ENCODE data around the gene DECR2. TPM values are rescaled to one million over a fixed set of nuclear protein-coding genes. Genes with fewer than 3 reads are reported as not detected.

Gene DECR2
- total RNA-seq, 1 donor from 2014 or later: 17.4 TPM

DNA sequence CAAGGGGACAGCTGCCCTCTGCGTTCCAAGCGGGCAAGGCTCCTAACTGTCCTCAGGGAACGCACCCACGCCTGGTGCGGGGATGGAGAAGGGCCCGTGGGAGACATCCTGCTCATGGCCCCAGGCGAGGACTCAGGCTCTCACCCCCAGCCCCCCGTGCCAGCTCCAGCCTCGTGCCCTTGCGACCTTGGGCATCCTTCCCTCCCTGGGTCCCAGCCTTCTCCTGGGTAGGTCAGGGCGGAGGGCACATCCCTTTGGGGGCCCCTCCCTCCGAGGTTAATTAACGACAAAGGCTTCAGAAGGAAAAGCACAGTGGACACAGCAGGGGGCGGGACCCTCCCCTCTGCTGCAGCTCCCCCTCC is 22.9 kb upstream of the DECR2 start:
- no peak for TF ChIP-seq EZH2 (IDR thresholded peaks at IDR 0.05; ENCODE audit: insufficient read depth, low read length)
- TF ChIP-seq, protein P1, sequence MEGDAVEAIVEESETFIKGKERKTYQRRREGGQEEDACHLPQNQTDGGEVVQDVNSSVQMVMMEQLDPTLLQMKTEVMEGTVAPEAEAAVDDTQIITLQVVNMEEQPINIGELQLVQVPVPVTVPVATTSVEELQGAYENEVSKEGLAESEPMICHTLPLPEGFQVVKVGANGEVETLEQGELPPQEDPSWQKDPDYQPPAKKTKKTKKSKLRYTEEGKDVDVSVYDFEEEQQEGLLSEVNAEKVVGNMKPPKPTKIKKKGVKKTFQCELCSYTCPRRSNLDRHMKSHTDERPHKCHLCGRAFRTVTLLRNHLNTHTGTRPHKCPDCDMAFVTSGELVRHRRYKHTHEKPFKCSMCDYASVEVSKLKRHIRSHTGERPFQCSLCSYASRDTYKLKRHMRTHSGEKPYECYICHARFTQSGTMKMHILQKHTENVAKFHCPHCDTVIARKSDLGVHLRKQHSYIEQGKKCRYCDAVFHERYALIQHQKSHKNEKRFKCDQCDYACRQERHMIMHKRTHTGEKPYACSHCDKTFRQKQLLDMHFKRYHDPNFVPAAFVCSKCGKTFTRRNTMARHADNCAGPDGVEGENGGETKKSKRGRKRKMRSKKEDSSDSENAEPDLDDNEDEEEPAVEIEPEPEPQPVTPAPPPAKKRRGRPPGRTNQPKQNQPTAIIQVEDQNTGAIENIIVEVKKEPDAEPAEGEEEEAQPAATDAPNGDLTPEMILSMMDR (IDR thresholded peaks at IDR 0.05; ENCODE audit: insufficient read depth, low read depth, low read length): no peak
- H3K36me3 ChIP-seq (ENCODE audit: insufficient read depth, low read length): no peaks in the 10 kb centered on the region
- no peak overlapping the region for H3K4me3 Mint-ChIP-seq (ENCODE audit: unreplicated experiment)
- DNase-seq (ENCODE audit: low read depth) (no peak), FAIRE-seq (no peak)
- H4K20me1 ChIP-seq (ENCODE audit: insufficient read depth, low read length): peaks cover 30% of the 10 kb centered on the region
- no peak overlapping the region for H3K4me2 ChIP-seq (ENCODE audit: low read length)
- peaks cover 11% of the 10 kb centered on the region for H3K4me1 Mint-ChIP-seq (ENCODE audit: low read depth, unreplicated experiment)
- no peak overlapping the region for H3K9ac ChIP-seq (ENCODE audit: low read length)
- no peaks in the 10 kb centered on the region for H3K27me3 Mint-ChIP-seq (ENCODE audit: low read depth, unreplicated experiment)
- H3K36me3 Mint-ChIP-seq (ENCODE audit: low read depth, unreplicated experiment): no peaks in the 10 kb centered on the region
- H3K27me3 ChIP-seq (ENCODE audit: insufficient read depth, low read length): no peaks in the 10 kb centered on the region
- no peak overlapping the region for H3K27ac Mint-ChIP-seq (ENCODE audit: unreplicated experiment)
- peaks cover 25% of the 10 kb centered on the region for H3K79me2 ChIP-seq (ENCODE audit: insufficient read depth, low read length)
- H3K4me3 ChIP-seq (ENCODE audit: insufficient read depth, low read depth, low read length): no peak overlapping the region
- peaks cover 12% of the 10 kb centered on the region for H3K4me1 ChIP-seq (ENCODE audit: insufficient read depth, low read length)
- no peak overlapping the region for H2AFZ ChIP-seq (ENCODE audit: low read depth, low read length)
- no peaks in the 10 kb centered on the region for H3K9me3 Mint-ChIP-seq (ENCODE audit: unreplicated experiment)
- H3K27ac ChIP-seq (ENCODE audit: low read depth, low read length): no peak overlapping the region
- H3K9me3 ChIP-seq (ENCODE audit: insufficient read depth, low read depth, low read length): no peaks in the 10 kb centered on the region

DNA sequence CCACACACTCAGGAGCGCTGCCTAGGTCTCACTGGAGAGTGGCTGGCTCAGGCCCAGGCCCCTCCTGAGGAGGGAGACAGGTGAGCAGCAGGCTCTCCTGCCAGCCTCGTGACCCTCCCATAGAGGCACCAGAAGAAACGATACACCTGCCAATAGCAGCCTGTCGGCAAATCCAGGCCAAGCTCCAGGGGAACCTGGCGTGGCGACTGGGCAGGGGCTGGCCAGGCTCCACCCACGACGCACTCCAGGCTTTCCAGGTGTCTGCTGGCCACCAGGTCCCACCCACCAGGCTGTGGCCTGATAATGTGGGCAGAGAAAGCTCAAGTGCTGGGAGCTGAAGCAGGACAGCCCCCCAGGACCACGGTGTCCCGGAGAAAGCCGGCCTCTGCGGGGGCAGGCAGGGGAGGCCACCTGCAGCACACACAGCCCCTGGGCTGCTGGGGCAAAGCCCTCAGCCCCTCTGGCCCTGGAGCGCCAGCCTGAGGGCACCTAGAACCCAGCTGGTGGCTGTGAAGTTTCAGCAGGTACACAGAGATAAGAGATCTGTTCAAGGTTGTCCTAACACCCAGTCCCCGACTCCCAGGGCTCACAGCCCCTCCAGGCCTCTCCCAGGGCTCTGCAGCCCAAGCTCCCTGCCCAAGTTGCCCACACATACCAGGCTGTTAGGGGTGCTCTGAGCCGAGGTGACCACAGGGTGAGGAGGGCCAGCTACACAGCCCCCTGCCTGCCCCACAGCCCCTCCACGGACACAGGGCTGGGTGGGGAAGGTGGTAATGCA is 22.3 kb upstream of the DECR2 start:
- TF ChIP-seq EZH2 (IDR thresholded peaks at IDR 0.05; ENCODE audit: insufficient read depth, low read length): no peak
- TF ChIP-seq, protein P1 (IDR thresholded peaks at IDR 0.05; ENCODE audit: insufficient read depth, low read depth, low read length): no peak
- H3K36me3 Mint-ChIP-seq (ENCODE audit: low read depth, unreplicated experiment): no peaks in the 10 kb centered on the region
- Histone ChIP-seq H3K27me3 (ENCODE audit: insufficient read depth, low read length) (no peaks in the 10 kb centered on the region), H4K20me1 (ENCODE audit: insufficient read depth, low read length) (peaks cover 30% of the 10 kb centered on the region), H3K4me3 (ENCODE audit: insufficient read depth, low read depth, low read length) (no peak overlapping the region), H3K9me3 (ENCODE audit: insufficient read depth, low read depth, low read length) (no peaks in the 10 kb centered on the region), H2AFZ (ENCODE audit: low read depth, low read length) (no peak overlapping the region), H3K36me3 (ENCODE audit: insufficient read depth, low read length) (no peaks in the 10 kb centered on the region), H3K27ac (ENCODE audit: low read depth, low read length) (no peak overlapping the region), H3K79me2 (ENCODE audit: insufficient read depth, low read length) (peaks cover 25% of the 10 kb centered on the region), H3K4me1 (ENCODE audit: insufficient read depth, low read length) (peaks cover 12% of the 10 kb centered on the region), H3K9ac (ENCODE audit: low read length) (no peak overlapping the region), H3K4me2 (ENCODE audit: low read length) (no peak overlapping the region)
- no peak overlapping the region for H3K27ac Mint-ChIP-seq (ENCODE audit: unreplicated experiment)
- H3K27me3 Mint-ChIP-seq (ENCODE audit: low read depth, unreplicated experiment): no peaks in the 10 kb centered on the region
- FAIRE-seq (no peak), DNase-seq (ENCODE audit: low read depth) (no peak)
- H3K4me1 Mint-ChIP-seq (ENCODE audit: low read depth, unreplicated experiment): peaks cover 15% of the 10 kb centered on the region
- H3K4me3 Mint-ChIP-seq (ENCODE audit: unreplicated experiment): peak overlapping the region; percentile 84
- no peaks in the 10 kb centered on the region for H3K9me3 Mint-ChIP-seq (ENCODE audit: unreplicated experiment)
